ENCODE data around the gene OR11H7.
"Not testable (repeated sequence)": the region's sequence is repeated elsewhere in the genome, so short reads cannot be mapped to it uniquely, and the experiment has no call there.

The OR11H7 gene

GRCh38 chr14:20228681-20229080 lies at the start of gene OR11H7:
Gene OR11H7, plus strand, starts transcription at chr14:20228981.
- DNase-seq, result no peak

GRCh38 chr14:20179218-20179617 lies 49.6 kb upstream of the OR11H7 start:
- DNase-seq, result no peak

GRCh38 chr14:20179880-20180279 lies 48.9 kb upstream of the OR11H7 start:
- no peak for DNase-seq

GRCh38 chr14:20180486-20180885 lies 48.3 kb upstream of the OR11H7 start:
- no peak for DNase-seq

- no peak for DNase-seq
These were observed 44.6 kb upstream of the OR11H7 start for GRCh38 chr14:20184181-20184580.

- no peak for DNase-seq
These were observed 38.2 kb upstream of the OR11H7 start, which contains the start of gene OR11G2 for GRCh38 chr14:20190596-20190995. Gene OR11G2, plus strand, starts transcription at chr14:20190896. Its CDS starts 6,542 bp downstream, at chr14:20197438.

GRCh38 chr14:20191396-20191795 lies 37.4 kb upstream of the OR11H7 start:
- DNase-seq, result no peak

- no peak for DNase-seq
These were observed 34.7 kb upstream of the OR11H7 start for GRCh38 chr14:20194101-20194500.

GRCh38 chr14:20195170-20195569 lies 33.6 kb upstream of the OR11H7 start:
- DNase-seq, result not testable (repeated sequence)

GRCh38 chr14:20195911-20196310 lies 32.9 kb upstream of the OR11H7 start:
- no peak for DNase-seq

GRCh38 chr14:20197459-20197858 lies 31.3 kb upstream of the OR11H7 start:
- DNase-seq, result no peak

GRCh38 chr14:20198991-20199390 lies 29.8 kb upstream of the OR11H7 start:
- DNase-seq, result no peak

- DNase-seq, result no peak
These were observed 24.1 kb upstream of the OR11H7 start for GRCh38 chr14:20204721-20205120.

- no peak for DNase-seq
These were observed 19.2 kb upstream of the OR11H7 start for GRCh38 chr14:20209595-20209994.

- DNase-seq, result not testable (repeated sequence)
These were observed 16.4 kb upstream of the OR11H7 start for GRCh38 chr14:20212406-20212805.

GRCh38 chr14:20215196-20215595 lies 13.6 kb upstream of the OR11H7 start:
- no peak for DNase-seq

GRCh38 chr14:20219033-20219432 lies 9.7 kb upstream of the OR11H7 start:
- no peak for DNase-seq

- no peak for DNase-seq
These were observed 5.4 kb upstream of the OR11H7 start, which contains the start of gene OR11H6 for GRCh38 chr14:20223410-20223809. Gene OR11H6, plus strand, starts transcription at chr14:20223710. Its CDS starts 0 bp downstream, at chr14:20223710.

- not testable (repeated sequence) for DNase-seq
These were observed 6.6 kb downstream of the OR11H7 start for GRCh38 chr14:20235415-20235814.

GRCh38 chr14:20247646-20248246 lies 19.0 kb downstream of the OR11H7 start:
- DNase-seq, result no peak

- no peak for DNase-seq
These were observed 33.9 kb downstream of the OR11H7 start for GRCh38 chr14:20262642-20263128.

- not testable (repeated sequence) for DNase-seq
These were observed 35.6 kb downstream of the OR11H7 start for GRCh38 chr14:20264361-20264760.

- DNase-seq, result no peak
These were observed 45.3 kb downstream of the OR11H7 start for GRCh38 chr14:20274062-20274461.

GRCh38 chr14:20277409-20277808 lies 48.6 kb downstream of the OR11H7 start:
- no peak for DNase-seq

GRCh38 chr14:20278414-20278813 lies 49.6 kb downstream of the OR11H7 start:
- DNase-seq, result no peak
